Endothelial cell of umbilical vein (primary cell): ENCODE results near the gene RGP1.

Experiments
- CTCF ChIP-seq, 2 donors: IDR thresholded peaks; 1 replicate in 1 of 2; 2 replicates in 1 of 2; pipeline ENCODE4 v1.5.1; 2011; ENCODE audit warnings: low read length in 2 of 2, mild to moderate bottlenecking in 2 of 2, moderate library complexity in 2 of 2, control low read depth in 1 of 2, inconsistent platforms in 1 of 2, low read depth in 1 of 2; ENCODE audit not compliant: insufficient read depth in 1 of 2; ENCODE audit errors: extremely low read depth in 1 of 2
- EZH2 ChIP-seq: IDR thresholded peaks from 2 replicates; pipeline ENCODE4 v1.6.1; 2012; ENCODE audit warnings: borderline replicate concordance, low read depth, mild to moderate bottlenecking, moderate library complexity, low read length, inconsistent platforms; ENCODE audit not compliant: severe bottlenecking
- POLR2A ChIP-seq: IDR thresholded peaks from 2 replicates; pipeline ENCODE4 v1.6.1; 2012; ENCODE audit warnings: low read depth, mild to moderate bottlenecking, control low read depth, low read length

GRCh38 chr9:35753466-35753865, 4.4 kb downstream of the RGP1 start:
- no peak for TF ChIP-seq CTCF (IDR thresholded peaks at IDR 0.05; ENCODE audit: extremely low read depth in 1 of 2, insufficient read depth in 1 of 2, low read depth in 1 of 2, low read length in 2 of 2)
- no peak for TF ChIP-seq EZH2
- no peak for TF ChIP-seq POLR2A
